GM12891 (cell line): ENCODE measurements around the gene CACNA2D1.

Experiments
- DNase-seq: peaks from one replicate; pipeline ENCODE4 v3.0.0; 2011; ENCODE audit warnings: low spot score; ENCODE audit not compliant: insufficient read length
- FAIRE-seq: peaks from 2 replicates; lab custom pipeline; 2011; peaks lifted over from hg19 to GRCh38; lab: Jason Lieb, UNC
- PAX5 ChIP-seq: IDR thresholded peaks from 2 replicates; pipeline ENCODE4 v1.6.1; 2011; ENCODE audit warnings: low read length, moderate library complexity, mild to moderate bottlenecking; ENCODE audit not compliant: insufficient read depth, severe bottlenecking
- POLR2A ChIP-seq: IDR thresholded peaks from 2 replicates; pipeline ENCODE4 v1.6.1; 2011; ENCODE audit warnings: low read depth, low read length, control low read depth
- POLR2AphosphoS5 ChIP-seq: IDR thresholded peaks from 2 replicates; pipeline ENCODE4 v1.6.1; 2011; ENCODE audit warnings: low read depth, low read length, control low read depth
- POU2F2 ChIP-seq: IDR thresholded peaks from 2 replicates; pipeline ENCODE4 v1.6.1; 2011; ENCODE audit warnings: low read depth, mild to moderate bottlenecking, control low read depth, low read length, moderate library complexity
- SPI1 ChIP-seq: IDR thresholded peaks from 2 replicates; pipeline ENCODE4 v1.6.1; 2011; ENCODE audit warnings: low read depth, low read length, control low read depth
- TAF1 ChIP-seq: IDR thresholded peaks from 2 replicates; pipeline ENCODE4 v1.6.1; 2011; ENCODE audit warnings: low read depth, low read length, control low read depth

The CACNA2D1 gene

GRCh38 chr7:82091126-82091684 is 352.4 kb downstream of the CACNA2D1 start:
- FAIRE-seq: no peak
- TF ChIP-seq POLR2A (no peak), TAF1 (no peak), PAX5 (no peak), SPI1 (no peak), POU2F2 (no peak), POLR2AphosphoS5 (no peak)

GRCh38 chr7:82087099-82087498 is 356.5 kb downstream of the CACNA2D1 start:
- FAIRE-seq: no peak
- DNase-seq: no peak
- TF ChIP-seq TAF1 (no peak), PAX5 (no peak), POLR2AphosphoS5 (no peak), POLR2A (no peak), SPI1 (no peak), POU2F2 (no peak)

More at GRCh38 chr7:82091126-82091684, 352.4 kb downstream of the CACNA2D1 start:
- no peak for DNase-seq

- TF ChIP-seq TAF1 (no peak), PAX5 (no peak), POLR2A (no peak)
- FAIRE-seq (no peak), DNase-seq (no peak)
These were observed 358.5 kb downstream of the CACNA2D1 start for GRCh38 chr7:82085116-82085515.

- no peak for TF ChIP-seq POLR2AphosphoS5
- no peak for TF ChIP-seq POU2F2
- no peak for TF ChIP-seq TAF1
- no peak for TF ChIP-seq PAX5
- no peak for TF ChIP-seq SPI1
- no peak for TF ChIP-seq POLR2A
- DNase-seq (no peak), FAIRE-seq (no peak)
These were observed 361.8 kb downstream of the CACNA2D1 start for GRCh38 chr7:82081644-82082224.

GRCh38 chr7:82080254-82080927 is 363.2 kb downstream of the CACNA2D1 start:
- no peak for FAIRE-seq
- no peak for DNase-seq
- TF ChIP-seq POLR2A: no peak

- TF ChIP-seq PAX5 (no peak), POLR2AphosphoS5 (no peak), SPI1 (no peak)
- FAIRE-seq: no peak
These were observed 364.1 kb downstream of the CACNA2D1 start for GRCh38 chr7:82079527-82079926.

GRCh38 chr7:82078807-82079206 is 364.8 kb downstream of the CACNA2D1 start:
- DNase-seq (no peak), FAIRE-seq (no peak)
- TF ChIP-seq POU2F2 (no peak), POLR2AphosphoS5 (no peak), SPI1 (no peak), POLR2A (no peak), TAF1 (no peak), PAX5 (no peak)

More at GRCh38 chr7:82079527-82079926, 364.1 kb downstream of the CACNA2D1 start:
- DNase-seq: no peak

- no peak for TF ChIP-seq POLR2A
- no peak for TF ChIP-seq SPI1
- TF ChIP-seq TAF1: no peak
- no peak for FAIRE-seq
- DNase-seq: no peak
These were observed 372.1 kb downstream of the CACNA2D1 start for GRCh38 chr7:82071468-82071867.

GRCh38 chr7:82067628-82068264 is 375.8 kb downstream of the CACNA2D1 start:
- FAIRE-seq (no peak), DNase-seq (no peak)
- TF ChIP-seq SPI1: no peak

GRCh38 chr7:82057476-82057875 is 386.1 kb downstream of the CACNA2D1 start:
- FAIRE-seq (no peak), DNase-seq (no peak)
- TF ChIP-seq PAX5 (no peak), SPI1 (no peak), TAF1 (no peak), POLR2AphosphoS5 (no peak), POU2F2 (no peak), POLR2A (no peak)
